HG03342 (cell line): ENCODE measurements around the gene NR1H2.

Experiments used
- ATAC-seq: cut with Tn5 transposase; IDR thresholded peaks from one replicate; pipeline ENCODE4 v1.9.1; 2021; ENCODE audit warnings: mild to moderate bottlenecking, moderate library complexity; ENCODE audit not compliant: unreplicated experiment

The NR1H2 gene

DNA sequence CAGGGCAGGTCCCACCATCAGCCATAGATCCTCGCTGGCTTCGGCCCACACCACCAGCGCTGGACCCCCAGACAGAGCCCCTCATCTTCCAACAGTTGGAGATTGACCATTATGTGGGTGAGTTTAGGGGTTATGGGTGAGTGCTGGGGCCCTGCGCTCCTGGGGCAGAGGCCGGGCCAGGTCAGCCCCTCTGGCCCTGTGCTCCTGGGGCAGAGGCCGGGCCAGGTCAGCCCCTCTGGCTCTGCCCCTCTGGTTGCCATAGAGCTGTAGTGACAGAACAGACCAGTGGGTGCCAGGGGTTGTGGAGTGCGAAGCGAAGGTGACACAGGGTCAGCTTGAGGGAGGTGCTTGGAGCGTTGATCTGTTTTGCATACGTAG, 23.1 kb downstream of the NR1H2 start:
- ATAC-seq: no peak

DNA sequence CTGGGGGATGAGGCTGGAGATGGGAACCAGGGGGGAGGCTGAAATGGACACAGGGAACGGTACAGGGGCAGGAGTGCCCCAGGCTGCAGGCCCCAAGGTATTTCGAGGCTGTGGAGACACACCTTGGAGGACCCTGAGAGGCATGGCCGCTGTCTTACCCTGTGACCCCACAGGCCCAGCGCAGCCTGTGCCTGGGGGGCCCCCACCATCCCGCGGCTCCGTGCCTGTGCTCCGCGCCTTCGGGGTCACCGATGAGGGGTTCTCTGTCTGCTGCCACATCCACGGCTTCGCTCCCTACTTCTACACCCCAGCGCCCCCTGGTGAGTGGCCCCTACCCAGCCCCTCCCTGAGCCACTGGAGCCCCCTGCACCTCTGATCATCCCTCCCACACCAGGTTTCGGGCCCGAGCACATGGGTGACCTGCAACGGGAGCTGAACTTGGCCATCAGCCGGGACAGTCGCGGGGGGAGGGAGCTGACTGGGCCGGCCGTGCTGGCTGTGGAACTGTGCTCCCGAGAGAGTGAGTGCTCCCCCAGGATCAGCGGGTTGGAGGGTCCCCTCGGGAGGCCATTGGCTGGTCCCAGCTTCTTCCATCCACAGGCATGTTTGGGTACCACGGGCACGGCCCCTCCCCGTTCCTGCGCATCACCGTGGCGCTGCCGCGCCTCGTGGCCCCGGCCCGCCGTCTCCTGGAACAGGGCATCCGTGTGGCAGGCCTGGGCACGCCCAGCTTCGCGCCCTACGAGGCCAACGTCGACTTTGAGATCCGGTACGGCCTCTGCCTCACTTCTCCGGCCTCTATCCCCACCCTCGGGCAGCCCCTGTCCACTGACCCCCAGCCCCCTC, 25.6 kb downstream of the NR1H2 start:
- no peak for ATAC-seq

- ATAC-seq: no peak
Measured at GRCh38 chr19:50402544-50403301, 26.5 kb downstream of the NR1H2 start.

DNA sequence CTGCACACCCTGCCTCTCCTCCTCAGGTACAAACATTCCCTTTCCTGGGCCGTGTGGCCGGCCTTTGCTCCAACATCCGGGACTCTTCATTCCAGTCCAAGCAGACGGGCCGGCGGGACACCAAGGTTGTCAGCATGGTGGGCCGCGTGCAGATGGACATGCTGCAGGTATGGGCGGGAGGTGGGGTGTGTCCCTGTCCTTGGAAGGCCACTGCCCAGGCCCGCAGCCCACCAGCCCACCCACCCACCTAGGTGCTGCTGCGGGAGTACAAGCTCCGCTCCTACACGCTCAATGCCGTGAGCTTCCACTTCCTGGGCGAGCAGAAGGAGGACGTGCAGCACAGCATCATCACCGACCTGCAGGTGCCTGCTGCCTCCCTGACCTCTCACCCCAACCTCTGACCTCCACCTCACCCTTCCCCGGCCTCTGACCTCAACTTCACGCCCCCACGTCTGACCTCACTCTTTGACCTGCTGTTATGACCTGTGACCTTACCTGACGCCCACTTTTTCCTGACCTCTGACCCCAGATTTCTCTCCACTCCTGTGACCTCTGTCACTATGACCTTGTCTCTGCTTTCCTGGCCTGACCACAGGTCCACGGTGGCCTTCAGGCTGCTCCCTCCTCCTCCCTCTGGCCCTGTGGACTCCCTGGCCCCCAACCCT, 30.0 kb downstream of the NR1H2 start:
- ATAC-seq: no peak

GRCh38 chr19:50406829-50407228, 30.6 kb downstream of the NR1H2 start:
- no peak for ATAC-seq

GRCh38 chr19:50409347-50409746, 33.1 kb downstream of the NR1H2 start:
- ATAC-seq: no peak

DNA sequence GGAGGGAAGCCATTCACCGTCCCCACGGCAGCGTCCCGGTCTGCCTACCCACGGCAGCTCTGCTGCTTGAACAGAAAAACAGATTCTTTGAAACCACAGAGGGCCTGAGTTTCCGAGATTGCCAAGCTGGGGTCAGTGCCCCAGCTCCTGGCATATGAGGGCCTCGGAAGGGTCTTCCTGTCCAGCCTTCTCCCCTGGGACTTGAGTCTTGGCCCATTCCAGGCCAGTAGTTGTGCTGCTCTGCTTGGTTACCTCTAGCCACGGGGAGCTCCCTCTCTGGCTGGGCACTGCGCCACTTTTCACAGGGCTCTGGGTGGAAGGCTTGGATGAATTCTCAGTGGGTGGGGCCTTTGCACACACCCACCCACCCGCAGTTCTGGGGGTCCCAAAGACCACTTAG, 33.9 kb downstream of the NR1H2 start:
- ATAC-seq: no peak

DNA sequence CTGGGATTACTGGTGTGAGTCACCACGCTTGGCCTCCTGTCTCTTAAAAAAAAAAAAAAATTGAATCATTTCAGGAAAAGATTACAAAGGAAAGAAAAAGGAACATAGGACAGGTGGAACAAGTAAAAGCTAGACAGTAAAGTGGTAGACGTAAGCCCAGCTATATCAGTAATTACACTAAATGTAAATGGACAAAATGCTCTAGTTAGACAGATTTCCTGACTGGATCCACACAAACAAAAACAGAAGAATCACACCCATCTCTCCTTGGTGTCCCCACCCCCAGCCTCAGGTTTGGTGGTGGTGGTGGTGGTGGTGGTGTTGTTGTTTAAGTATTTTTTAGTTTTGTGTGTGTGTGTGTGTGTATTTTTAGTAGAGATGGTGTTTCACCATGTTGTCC, 36.2 kb downstream of the NR1H2 start:
- no peak for ATAC-seq

DNA sequence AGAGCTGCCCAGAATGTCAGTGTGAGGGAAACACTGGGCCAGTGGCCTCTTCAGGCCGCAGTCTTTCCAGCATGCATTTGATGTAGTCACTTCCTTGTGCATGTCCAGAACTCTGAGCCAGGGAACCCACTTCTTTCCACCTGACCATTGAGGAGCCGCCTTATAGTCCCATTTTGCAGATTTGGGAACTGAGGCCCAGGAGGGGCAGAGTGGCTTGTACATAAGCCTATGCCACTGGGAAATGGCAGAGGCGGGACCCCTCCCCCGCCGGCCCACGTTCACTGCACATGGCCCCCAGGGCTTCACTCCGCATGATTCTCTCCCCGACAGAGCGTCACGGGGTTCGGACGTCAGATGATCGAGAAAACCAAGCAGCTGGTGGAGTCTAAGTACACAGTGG, 36.8 kb downstream of the NR1H2 start:
- ATAC-seq: no peak

DNA sequence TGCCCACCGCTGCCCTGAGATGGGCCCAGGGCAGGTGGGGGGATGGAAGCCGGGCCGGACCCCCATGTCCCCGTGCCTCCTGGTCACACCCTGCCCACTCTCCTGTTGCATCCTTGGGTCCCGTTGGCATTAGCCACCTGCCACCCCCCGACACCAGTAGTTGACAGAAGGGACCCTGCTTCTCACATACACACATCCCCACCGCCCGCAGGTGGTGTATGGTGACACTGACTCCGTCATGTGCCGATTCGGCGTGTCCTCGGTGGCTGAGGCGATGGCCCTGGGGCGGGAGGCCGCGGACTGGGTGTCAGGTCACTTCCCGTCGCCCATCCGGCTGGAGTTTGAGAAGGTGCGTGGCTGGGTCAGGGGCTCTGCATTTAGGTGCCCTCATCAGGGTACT, 37.3 kb downstream of the NR1H2 start:
- no peak for ATAC-seq

GRCh38 chr19:50414864-50415660, 38.8 kb downstream of the NR1H2 start:
- peak; percentile 7 for ATAC-seq

GRCh38 chr19:50415661-50416033, 39.4 kb downstream of the NR1H2 start:
- ATAC-seq: peak; percentile 45

GRCh38 chr19:50416034-50416977, 40.0 kb downstream of the NR1H2 start:
- ATAC-seq: no peak

DNA sequence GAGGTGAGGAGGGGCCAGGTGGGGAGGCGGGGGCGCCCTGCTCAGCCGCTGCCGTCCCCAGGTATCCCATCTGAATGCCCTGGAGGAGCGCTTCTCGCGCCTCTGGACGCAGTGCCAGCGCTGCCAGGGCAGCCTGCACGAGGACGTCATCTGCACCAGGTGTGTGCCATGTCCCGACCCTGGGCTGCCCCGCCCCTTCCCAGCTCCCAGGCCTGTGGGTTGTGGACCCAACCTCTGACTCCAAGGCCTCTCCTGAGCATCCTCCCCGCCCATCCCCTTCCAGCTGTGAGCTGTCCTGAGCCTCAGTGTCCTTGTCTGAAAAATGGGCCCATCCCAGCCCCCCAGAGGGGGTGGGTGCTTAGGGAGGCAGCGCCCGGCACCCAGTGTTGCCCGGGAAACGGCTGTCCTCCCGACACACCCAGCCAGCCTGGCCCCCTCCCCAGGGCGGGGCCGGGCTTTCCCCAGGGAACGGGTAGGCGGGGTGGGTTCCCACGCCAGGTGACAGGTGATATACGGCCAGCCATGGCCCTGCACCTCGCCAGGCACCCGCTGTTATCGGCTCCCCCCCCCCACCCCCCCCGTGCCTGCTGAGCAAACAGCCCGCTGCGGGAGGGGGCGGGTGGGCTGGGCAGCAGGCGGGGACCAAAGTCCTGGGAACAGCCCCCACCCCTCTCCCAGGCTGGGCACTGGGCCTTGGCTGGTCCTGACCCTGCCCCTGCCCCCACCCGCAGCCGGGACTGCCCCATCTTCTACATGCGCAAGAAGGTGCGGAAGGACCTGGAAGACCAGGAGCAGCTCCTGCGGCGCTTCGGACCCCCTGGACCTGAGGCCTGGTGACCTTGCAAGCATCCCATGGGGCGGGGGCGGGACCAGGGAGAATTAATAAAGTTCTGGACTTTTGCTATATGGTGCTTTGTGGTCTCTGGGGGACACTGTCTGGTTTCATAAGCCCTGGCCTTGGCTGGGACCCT, 41.1 kb downstream of the NR1H2 start:
- no peak for ATAC-seq

DNA sequence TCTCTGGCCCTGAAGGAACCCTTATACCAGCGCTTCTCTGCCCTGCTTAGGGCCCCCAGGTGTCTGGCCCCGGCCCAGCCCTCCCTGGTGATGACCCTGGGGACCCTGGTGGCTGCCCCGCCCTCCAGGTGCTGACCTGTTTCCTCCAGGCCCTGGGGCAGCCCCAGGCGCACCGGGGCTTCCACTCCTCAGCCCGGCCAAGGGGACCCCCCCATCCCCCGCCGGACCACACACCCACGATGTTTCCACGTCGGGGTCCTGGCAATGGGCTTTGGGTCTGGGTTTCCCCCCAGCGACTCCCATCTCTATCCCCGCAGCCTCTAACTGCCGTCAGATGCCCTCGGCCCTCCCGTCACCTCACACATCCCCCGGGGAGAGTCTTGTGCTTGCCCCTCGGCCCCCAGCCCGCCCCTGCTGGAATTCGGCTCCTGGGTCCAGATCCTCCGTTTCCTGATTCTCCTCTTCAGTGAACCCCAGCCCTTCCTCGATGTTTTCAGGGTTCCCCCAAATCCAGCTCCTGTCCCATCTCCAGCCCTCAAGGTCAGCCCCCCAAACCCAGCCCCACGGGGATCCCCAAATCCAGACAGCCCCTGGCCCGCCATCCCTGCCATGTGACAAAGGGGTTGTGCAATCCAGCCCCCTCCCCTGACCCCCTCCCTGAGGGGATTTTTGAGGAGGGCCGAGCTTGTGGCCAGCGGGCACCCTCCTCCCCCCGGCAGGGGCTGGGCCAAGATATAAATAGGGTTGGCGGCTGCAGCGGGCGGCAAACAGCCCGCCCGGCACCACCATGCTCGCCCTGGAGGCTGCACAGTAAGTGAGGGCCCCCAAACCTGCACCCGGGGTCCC, 42.1 kb downstream of the NR1H2 start, which contains the start of gene SPIB:
TSS of gene SPIB (plus strand) at position 763 of the 846 bp plus-strand sequence. CDS start at position 788, 25 bp downstream.
- ATAC-seq: no peak

DNA sequence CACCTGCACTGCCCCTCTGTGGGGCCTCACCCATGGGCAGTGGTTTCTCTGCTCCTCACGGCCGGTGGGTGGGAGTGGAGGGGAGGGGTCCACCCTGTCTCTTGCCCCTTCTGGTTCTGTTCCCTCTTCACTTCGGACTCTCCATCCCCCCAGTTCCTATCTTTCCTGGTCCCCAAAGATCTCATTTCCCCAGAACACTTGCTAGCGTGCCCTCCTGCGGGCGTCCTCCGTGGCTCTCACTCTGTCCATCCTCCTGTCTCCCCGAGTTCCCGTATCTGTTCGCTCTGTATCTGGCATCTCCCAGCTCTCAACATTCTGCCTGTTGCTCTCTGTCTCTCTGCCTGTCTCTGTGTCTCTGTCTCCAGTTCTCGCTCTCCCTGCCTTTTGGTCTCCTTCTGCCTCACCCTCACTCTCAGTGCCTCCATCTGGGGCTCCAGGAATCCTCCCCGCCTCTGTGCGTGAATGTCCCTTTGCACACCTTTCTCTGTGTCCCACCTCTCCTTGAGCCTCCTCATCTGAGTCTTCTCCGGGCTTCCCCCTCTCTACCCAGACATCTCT, 42.8 kb downstream of the NR1H2 start:
- no peak for ATAC-seq

GRCh38 chr19:50419580-50420035, 43.4 kb downstream of the NR1H2 start:
- no peak for ATAC-seq
